Measurements from ENCODE around the gene CAMK2D. TPM values are rescaled to one million over a fixed set of nuclear protein-coding genes. Genes with fewer than 3 reads are reported as not detected.

Gene CAMK2D
- total and polyA plus RNA-seq, 4 donors = 10.1 to 31.0 (median 25.6) TPM

GRCh38 chr4:113559947-113560346, 201.6 kb downstream of the CAMK2D start:
- TF ChIP-seq FOXA2 (IDR thresholded peaks at IDR 0.05) (no peak), ATF3 (IDR thresholded peaks at IDR 0.05) (no peak), HNF4G (IDR thresholded peaks at IDR 0.05) (no peak), SP1 (IDR thresholded peaks at IDR 0.05) (no peak), TAF1 (conservative IDR thresholded peaks at IDR 0.05) (no peak), CTCF (IDR thresholded peaks at IDR 0.05; ENCODE audit: low read depth, low read length, missing input control) (no peak)
- TF ChIP-seq, protein P1, sequence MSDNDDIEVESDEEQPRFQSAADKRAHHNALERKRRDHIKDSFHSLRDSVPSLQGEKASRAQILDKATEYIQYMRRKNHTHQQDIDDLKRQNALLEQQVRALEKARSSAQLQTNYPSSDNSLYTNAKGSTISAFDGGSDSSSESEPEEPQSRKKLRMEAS (IDR thresholded peaks at IDR 0.05) = no peak
- Histone ChIP-seq H3K4me3 (ENCODE audit: low read depth in 1 of 3, low read length in 3 of 3) (no peak overlapping the region), H3K9me3 (ENCODE audit: control insufficient read depth in 4 of 4, low read length in 3 of 4) (no peaks in the 10 kb centered on the region), H3K27me3 (ENCODE audit: control insufficient read depth in 4 of 4, insufficient read depth in 4 of 4, low read length in 3 of 4) (no peaks in the 10 kb centered on the region), H3K4me1 (ENCODE audit: control insufficient read depth in 4 of 4, insufficient read depth in 4 of 4, low read length in 3 of 4) (peaks cover 0 to 1% (median 0%) of the 10 kb centered on the region in 4 donors), H3K27ac (ENCODE audit: low read depth in 1 of 2, low read length in 2 of 2) (no peak overlapping the region), H3K9ac (ENCODE audit: low read depth in 1 of 2, low read length in 2 of 2) (no peak overlapping the region), H3K36me3 (ENCODE audit: control insufficient read depth in 4 of 4, insufficient read depth in 3 of 4, low read depth in 1 of 4, low read length in 3 of 4) (no peaks in the 10 kb centered on the region)
- 86% methylated on average over 5 of the region's 5 CpGs for WGBS
- DNase-seq (ENCODE audit: low spot score) = no peak

GRCh38 chr4:113556382-113557134, 205.0 kb downstream of the CAMK2D start:
- DNase-seq (ENCODE audit: low spot score) = no peak
- Histone ChIP-seq H3K4me3 (ENCODE audit: low read depth in 1 of 3, low read length in 3 of 3) (no peak overlapping the region), H3K36me3 (ENCODE audit: control insufficient read depth in 4 of 4, insufficient read depth in 3 of 4, low read depth in 1 of 4, low read length in 3 of 4) (no peaks in the 10 kb centered on the region), H3K27me3 (ENCODE audit: control insufficient read depth in 4 of 4, insufficient read depth in 4 of 4, low read length in 3 of 4) (no peaks in the 10 kb centered on the region), H3K27ac (ENCODE audit: low read depth in 1 of 2, low read length in 2 of 2) (no peak overlapping the region), H3K4me1 (ENCODE audit: control insufficient read depth in 4 of 4, insufficient read depth in 4 of 4, low read length in 3 of 4) (peaks cover 0 to 1% (median 0%) of the 10 kb centered on the region in 4 donors), H3K9me3 (ENCODE audit: control insufficient read depth in 4 of 4, low read length in 3 of 4) (no peaks in the 10 kb centered on the region), H3K9ac (ENCODE audit: low read depth in 1 of 2, low read length in 2 of 2) (no peak overlapping the region)
- TF ChIP-seq TAF1 (conservative IDR thresholded peaks at IDR 0.05) (no peak), CTCF (IDR thresholded peaks at IDR 0.05; ENCODE audit: low read depth, low read length, missing input control) (no peak), FOXA2 (IDR thresholded peaks at IDR 0.05) (no peak), ATF3 (IDR thresholded peaks at IDR 0.05) (no peak), YY1 (IDR thresholded peaks at IDR 0.05) (no peak)
- WGBS = 95% methylated on average over 4 of the region's 4 CpGs

DNA sequence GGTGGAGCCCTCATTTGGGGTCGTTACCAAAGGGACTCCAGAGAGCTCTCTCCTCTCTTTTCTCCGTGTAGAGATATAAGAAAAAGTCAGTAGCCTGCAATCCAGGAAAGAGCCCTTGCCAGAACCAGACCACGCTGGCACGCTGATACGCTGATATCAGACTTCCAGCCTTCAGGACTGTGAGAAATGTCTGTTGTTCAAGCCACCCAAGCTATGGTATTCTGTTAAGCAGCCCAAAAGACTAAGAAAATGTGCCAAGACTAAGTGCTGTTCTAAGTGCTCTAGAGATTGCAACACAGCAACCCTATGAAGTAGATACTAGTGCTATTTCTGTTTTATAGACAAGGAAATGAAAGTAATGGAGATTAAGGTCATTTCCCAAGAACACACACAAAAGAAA, 205.7 kb downstream of the CAMK2D start:
- WGBS = 85% methylated on average over 5 of the region's 5 CpGs
- Histone ChIP-seq H3K27ac (ENCODE audit: low read depth in 1 of 2, low read length in 2 of 2) (no peak overlapping the region), H3K9ac (ENCODE audit: low read depth in 1 of 2, low read length in 2 of 2) (no peak overlapping the region), H3K9me3 (ENCODE audit: control insufficient read depth in 4 of 4, low read length in 3 of 4) (no peaks in the 10 kb centered on the region), H3K36me3 (ENCODE audit: control insufficient read depth in 4 of 4, insufficient read depth in 3 of 4, low read depth in 1 of 4, low read length in 3 of 4) (peaks cover 0 to 2% (median 0%) of the 10 kb centered on the region in 4 donors), H3K27me3 (ENCODE audit: control insufficient read depth in 4 of 4, insufficient read depth in 4 of 4, low read length in 3 of 4) (no peaks in the 10 kb centered on the region), H3K4me1 (ENCODE audit: control insufficient read depth in 4 of 4, insufficient read depth in 4 of 4, low read length in 3 of 4) (peaks cover 0 to 1% (median 0%) of the 10 kb centered on the region in 4 donors), H3K4me3 (ENCODE audit: low read depth in 1 of 3, low read length in 3 of 3) (no peak overlapping the region)
- TF ChIP-seq NR2F2 (IDR thresholded peaks at IDR 0.05) (no peak), EGR1 (IDR thresholded peaks at IDR 0.05; ENCODE audit: low read depth in 2 of 2) (no peak), HNF4G (IDR thresholded peaks at IDR 0.05) (no peak), FOXA2 (IDR thresholded peaks at IDR 0.05) (no peak), ATF3 (IDR thresholded peaks at IDR 0.05) (no peak), CTCF (IDR thresholded peaks at IDR 0.05; ENCODE audit: low read depth, low read length, missing input control) (no peak), JUND (IDR thresholded peaks at IDR 0.05) (no peak), RAD21 (IDR thresholded peaks at IDR 0.05) (no peak)
- no peak for DNase-seq (ENCODE audit: low spot score)
